Erythroblast (primary cell): ENCODE data around the gene ACP3.

Experiments
- GATA1 ChIP-seq: IDR thresholded peaks from 2 replicates; pipeline ENCODE4 v1.6.1; 2011; ENCODE audit warnings: low read depth, mild to moderate bottlenecking, control low read depth, low read length, moderate library complexity
- POLR2A ChIP-seq: IDR thresholded peaks from 2 replicates; pipeline ENCODE4 v1.6.1; 2011; ENCODE audit warnings: mild to moderate bottlenecking, low read length

DNA sequence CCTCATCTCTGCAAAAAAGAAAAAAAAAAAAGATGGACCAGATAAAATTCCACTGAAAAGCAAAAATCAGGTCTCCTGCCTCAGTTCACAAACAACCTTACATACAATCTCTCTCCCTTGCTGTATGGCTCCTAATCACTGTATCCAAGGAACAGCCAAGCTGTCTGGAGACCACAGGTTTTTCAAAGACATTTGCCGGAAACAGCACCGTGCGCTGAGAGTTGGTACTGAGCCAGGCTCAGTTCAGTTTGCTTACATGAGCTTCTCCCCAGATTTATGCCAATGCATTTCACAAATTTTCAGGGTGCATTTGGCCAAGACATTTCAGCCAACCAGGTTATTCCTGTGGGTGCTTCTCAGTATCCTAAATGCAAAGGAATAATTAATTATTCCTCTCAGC is 4.1 kb downstream of the ACP3 start:
- no peak for TF ChIP-seq POLR2A
- no peak for TF ChIP-seq GATA1
